ENCODE results near the gene ERICH6B.

DNA sequence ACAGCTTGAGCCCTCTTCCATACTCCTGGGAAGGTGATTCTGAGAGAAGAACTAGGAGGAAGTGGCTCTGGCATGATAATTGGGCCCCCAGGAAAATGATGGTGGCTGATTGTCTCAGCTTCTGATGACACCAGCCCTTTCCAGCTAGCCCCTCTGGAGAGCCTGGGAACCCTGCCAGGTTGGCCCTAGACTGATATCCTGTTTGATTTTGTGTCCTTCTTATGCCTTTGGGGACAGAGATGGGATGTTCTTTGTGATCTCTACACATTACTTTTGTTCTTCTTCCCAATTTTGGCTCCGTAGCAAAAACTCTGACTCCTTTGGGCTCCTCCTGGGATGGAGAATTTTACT is 39.7 kb downstream of the ERICH6B start:
- no peak for TF ChIP-seq POLR2A (IDR thresholded peaks at IDR 0.05; ENCODE audit: low read depth, low read length)
- TF ChIP-seq TAF1 (IDR thresholded peaks at IDR 0.05; ENCODE audit: borderline replicate concordance, low read depth, low read length): no peak
- TF ChIP-seq POLR2AphosphoS5 (IDR thresholded peaks at IDR 0.05; ENCODE audit: low read depth, low read length): no peak

All from GM12892 (cell line).